ENCODE data around the gene SUSD4.

SUSD4 gene

DNA sequence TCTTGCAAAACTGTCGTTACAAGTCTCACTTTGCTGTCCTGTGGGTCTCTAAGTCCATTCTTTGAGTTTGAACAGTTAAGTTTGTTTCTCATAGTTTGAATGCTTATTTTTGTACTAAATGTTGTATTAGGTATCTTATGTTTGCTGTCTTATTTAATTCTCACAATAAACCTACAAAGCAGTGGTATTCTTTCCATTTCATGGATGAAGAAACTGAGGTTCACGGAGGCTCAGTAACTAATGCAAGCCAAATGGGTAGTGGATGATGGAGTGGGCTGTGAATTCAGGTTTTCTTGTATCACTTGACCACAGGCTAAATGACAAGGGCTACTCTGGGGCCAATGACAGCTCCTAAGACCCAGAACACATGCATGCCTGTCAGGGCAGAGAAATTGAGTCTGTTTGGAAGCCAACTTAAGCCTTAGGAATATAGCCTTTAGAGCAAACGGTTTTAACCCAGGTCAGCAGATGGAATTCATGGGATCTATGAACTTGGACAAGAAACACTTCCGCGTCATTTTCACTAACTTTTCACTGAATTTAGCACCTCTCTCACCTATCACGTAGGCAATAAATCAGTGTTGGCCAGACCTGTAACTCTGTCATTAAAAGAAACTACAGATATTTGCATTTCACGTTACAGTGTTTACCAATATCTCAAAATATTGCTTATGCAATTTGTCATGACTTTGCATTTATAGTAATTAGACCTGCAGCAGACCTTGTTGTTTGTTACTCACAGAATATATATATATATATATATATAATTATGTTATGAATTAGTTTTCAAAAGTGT lies 153.8 kb downstream of the SUSD4 start:
- DNase-seq (ENCODE audit: low spot score): no peak

DNA sequence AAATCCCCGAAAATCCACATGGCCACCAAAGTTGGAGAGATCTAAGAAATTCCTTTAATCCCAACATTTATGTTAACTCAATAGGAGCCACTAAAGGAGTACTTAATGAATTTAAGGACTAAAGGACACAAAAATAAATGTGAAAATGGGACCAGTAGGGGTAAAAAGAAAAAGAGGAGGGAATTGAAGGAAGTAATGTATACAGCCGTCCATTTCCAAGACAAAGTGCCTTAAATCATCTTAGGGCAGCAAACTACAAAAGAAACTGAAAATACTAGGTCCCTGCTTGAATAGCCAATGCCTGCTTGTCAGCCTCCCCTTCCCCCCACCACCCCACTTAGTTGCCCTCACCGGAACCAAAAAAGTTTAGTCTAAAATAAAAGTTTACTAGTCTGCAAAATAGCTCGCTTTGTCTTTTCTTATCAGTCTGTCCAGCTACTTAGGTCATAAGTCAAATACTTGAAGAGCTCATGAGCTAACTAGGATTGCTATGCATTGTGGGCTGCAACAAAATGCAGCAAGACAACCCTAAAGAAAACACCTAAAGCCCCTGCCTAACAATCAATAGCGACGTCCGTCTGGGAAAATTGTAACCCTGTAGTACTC lies 154.6 kb downstream of the SUSD4 start:
- no peak for DNase-seq (ENCODE audit: low spot score)

DNA sequence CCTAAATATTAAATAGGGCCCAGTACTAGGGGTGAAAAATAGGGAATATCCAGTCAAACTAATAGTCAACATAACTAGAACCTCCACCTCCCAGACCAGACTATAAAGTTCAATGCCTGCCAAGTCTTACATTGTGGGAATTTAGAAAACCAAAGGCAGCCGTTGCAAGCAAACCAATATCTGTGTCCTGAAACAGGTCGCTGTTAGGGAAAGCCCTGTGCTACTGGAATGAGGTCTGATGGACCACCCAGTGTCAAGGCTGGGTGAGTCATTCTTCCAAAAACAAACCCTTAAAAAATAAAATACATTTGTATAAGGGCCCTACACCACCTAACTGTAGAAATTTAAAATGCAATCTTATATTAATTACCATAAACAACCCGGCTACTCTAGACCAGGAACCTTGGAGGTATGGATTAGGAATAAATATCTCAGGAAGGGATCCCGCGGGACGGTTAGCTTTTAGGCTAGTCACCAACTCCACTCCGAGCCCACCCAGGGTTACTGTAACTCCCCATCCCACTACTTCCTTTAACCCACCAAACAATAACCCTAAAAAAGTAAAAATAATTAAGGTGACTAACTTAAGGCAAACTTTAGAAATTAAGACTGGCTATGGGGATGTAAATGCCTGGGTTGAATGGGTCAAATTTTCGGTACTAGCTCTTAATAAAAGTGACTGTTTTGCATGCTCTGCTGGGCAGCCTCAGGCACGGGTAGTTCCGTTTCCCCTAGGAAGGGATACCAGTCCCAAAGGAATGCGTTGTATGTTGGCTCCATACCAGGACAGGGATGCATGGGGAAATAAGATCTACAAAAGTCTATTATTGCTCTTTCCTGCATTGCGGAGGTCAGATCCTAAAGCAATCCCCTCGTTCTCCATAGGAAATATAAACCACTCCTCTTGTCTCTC lies 155.6 kb downstream of the SUSD4 start:
- DNase-seq (ENCODE audit: low spot score): no peak

DNA sequence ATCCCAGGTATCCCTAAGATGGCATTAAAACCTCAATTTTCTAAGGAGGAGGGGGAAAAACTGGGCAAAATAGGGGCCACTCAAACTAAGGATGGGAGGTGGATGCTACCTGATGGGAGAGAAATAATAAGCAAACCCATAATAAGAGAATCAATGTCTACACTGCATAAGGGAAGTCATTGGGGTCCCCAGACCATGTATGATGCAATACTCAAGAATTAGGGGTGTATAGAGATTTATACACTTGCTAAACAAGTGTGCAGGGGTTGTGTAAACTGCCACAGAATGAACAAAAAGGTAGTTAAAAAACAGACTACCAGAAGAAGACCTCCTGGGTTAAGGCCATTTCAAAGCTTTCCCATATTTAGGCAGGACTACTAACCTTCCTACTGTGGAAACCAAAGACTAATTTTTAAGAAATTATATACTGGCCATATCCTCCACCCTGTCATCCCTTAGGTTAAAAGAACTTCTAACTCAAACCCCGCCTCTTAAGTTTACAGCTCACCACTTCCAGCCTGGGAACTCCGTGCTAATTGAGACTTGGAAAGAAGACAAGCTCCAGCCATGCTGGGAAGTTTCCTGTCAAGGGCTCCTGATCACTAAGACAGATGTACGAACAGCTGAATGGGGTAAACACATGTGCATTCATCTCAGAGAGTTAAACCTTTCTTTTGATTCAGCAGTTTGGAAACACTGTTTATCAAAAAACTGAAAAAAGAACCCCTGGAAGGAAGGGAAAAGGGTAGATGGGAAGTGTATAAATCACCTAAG lies 156.5 kb downstream of the SUSD4 start:
- no peak for DNase-seq (ENCODE audit: low spot score)

DNA sequence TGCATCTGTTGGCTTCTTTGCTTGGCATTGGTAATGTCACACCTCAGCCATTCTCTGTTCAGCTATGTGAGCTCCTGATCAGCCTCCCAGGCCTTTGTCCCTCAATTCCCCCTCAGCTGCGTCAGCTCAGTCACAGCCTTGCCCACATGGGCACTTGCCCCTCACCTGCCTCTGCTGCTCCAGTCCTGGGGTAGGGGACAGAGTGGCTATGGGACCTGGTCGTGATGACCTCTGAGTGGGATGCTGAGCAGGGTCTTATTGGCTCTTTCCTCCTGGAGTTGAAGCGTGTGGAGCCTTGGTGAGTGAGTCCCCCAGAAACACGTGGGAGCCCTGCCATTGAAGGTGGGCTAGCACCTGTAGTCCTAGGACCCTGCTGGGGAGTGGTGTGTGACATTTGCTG lies 159.6 kb downstream of the SUSD4 start:
- DNase-seq (ENCODE audit: low spot score): no peak

DNA sequence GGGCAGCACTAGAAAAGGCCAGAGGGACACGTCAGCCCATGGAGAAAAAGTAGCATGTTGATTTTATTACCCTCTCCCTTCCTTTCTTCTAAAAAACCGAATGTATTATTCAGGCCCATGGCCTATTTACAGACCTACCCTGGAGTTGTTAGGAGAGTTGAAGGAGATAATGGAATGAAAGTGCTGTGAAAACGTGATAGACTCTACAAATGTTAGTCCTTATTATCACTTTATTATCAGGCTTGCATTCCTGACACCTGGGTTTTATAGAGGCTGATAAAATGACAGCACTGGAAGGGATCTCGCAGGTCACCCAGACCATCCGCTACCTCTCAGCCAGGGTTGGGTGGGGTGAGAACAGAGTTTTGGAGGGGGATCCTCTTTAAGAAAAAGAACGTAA lies 160.3 kb downstream of the SUSD4 start:
- no peak for DNase-seq (ENCODE audit: low spot score)

DNA sequence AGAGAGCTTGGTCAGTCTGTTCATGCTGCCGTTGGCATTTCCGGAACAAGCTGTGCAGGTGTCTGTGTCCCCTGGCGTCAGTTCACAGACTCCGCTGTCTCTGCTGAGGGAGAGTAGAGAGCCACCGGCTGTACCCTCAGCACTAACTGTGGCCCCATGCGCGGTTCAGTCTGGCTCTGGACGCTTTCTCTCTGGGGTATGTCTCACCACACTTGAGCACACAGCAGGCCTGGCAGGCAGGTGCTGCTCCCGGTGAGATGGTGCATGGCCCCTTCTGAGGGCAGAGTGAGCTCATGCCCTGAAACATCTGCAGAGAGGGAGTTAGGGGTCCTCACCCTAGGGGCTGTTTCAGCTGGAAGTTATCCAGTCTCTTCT lies 161.0 kb downstream of the SUSD4 start:
- DNase-seq (ENCODE audit: low spot score): no peak

DNA sequence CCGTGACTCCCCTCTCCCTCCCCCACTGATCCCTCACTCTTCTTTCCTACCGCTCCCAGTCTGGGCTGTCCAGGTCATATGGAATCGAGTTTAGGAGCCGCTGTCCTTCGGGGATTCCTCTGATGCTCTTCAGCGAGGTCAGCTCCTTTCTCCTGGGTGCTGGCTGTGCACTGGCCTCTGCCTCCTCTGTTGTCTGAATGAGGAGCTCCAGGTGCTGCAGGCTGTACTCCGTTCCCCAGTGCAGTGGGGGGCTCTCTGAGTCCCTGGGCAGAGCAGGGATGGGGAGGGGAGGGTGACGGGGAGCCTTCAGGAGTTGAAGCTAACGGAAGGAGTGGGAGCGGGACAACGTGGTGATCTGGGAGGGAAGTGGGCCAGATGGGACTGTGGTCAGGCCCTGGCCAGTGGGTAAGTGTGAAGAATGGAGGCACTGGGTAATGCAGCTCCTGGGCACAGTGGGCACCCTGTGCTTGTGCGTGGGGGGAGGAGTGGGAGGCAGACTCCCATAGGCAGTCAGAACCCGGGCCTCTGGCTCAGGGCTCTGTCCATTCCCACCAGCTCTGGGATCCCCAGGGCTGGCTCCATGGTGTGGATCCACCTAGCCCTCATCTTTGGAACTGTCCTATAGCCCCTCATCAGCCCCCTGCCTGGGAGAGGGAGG lies 161.5 kb downstream of the SUSD4 start:
- DNase-seq (ENCODE audit: low spot score): no peak

DNA sequence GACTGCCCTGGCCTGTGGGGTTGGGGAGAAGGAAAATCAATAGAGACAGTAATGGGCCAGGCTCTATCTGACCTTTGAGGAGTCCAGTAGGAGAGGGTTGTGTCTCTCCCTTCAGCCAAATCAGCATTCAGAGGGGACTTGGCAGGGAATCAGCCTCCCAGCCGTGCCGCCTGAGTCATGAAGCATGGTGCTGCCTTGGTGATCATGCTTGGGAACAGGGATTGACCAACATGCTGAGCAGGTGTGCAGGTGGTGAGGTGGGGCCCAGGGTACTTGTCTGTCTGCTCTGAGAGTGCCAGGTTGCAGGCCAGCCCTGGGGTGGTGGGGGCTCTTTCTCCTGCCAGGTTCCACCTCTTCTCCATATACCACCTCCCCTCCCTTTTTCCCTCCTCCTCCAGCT lies 162.0 kb downstream of the SUSD4 start:
- DNase-seq (ENCODE audit: low spot score): no peak

DNA sequence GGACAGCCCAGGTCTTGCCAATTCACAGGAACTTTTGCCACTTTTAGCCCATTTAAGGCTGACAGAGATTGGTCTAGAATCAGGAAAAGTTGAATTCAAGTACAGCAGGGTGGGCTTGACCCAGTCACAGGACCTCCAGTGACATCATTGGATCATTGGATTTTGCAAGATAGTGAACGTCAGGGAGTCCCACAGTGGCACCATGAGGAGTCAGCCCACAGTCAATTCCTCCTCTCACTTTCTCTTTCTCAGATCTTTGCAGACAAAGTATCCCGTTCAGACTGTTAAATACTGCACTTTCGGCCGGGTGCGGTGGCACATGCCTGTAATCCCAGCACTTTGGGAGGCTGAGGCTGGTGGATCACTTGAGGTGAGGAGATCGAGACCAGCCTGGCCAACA lies 163.1 kb downstream of the SUSD4 start:
- no peak for DNase-seq (ENCODE audit: low spot score)

DNA sequence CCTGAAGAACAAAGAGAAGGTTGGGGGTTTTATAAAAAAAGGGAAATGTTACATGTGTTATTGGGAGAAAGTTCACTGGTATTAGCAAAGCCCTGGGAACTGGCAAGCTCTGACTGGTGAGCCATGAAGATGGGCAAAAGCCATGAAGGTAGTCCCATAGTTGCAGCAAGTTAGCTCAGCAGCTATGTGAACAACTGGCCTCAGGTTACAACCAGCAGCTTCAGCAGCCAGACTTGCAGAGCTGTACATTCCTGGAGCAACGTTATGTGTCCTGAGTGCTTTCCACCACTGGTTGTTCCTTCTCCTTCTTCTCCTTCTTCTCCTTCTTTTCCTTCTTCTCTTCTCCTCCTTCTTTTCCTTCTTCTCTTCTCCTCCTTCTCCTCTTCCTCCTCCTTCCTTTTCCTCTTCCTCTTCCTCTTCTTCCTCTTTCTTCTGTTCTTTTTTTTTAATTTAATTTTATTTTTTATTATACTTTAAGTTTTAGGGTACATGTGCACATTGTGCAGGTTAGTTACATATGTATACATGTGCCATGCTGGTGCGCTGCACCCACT lies 164.8 kb downstream of the SUSD4 start:
- no peak for DNase-seq (ENCODE audit: low spot score)

DNA sequence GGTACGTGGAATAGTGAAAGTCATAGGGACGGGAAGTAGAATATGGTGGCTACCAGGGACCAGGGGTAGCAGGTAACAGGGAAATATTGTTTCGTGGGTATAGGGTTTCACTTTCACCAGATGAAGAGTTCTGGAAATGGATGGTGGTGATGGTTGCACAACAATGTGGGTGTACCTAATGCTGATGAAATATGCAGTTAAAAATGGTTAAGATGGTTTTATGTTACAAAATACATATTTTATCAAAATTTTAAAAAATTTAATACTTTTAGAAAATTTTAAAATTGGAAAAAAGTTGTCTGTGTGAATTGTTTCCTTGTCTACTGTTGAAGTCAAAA lies 165.4 kb downstream of the SUSD4 start:
- no peak for DNase-seq (ENCODE audit: low spot score)

DNA sequence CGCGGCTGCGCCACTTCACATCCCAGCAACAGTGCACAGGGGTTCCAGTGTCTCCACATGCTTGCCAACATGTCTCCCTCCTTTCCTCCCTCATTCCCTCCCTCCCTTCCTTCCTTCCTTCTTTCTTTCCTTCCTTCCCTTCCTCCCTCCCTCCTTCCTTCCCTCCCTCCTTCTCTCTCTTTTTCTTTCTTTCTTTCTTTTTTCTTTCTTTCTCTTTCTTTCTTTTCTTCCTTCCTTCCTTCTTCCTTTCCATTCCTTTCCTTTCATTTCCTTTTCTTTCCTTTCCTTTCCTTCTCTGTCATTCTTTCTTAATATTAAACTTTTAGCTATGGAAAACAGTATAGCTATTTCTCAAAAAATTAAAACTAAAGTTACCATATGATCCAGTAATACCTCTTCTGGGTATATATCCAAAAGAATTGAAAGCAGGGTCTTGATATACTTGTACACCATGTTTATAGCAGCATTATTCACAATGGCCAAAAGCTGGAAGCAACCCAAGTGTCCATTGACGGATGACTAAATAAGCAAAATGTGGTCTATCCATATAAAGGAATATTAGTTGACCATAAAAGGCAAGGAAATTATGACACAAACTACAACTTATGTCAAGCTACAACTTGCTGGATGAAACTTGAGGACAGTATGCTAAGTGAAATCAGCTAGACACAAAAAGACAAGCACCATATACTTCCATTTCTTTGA lies 165.9 kb downstream of the SUSD4 start:
- DNase-seq (ENCODE audit: low spot score): no peak

DNA sequence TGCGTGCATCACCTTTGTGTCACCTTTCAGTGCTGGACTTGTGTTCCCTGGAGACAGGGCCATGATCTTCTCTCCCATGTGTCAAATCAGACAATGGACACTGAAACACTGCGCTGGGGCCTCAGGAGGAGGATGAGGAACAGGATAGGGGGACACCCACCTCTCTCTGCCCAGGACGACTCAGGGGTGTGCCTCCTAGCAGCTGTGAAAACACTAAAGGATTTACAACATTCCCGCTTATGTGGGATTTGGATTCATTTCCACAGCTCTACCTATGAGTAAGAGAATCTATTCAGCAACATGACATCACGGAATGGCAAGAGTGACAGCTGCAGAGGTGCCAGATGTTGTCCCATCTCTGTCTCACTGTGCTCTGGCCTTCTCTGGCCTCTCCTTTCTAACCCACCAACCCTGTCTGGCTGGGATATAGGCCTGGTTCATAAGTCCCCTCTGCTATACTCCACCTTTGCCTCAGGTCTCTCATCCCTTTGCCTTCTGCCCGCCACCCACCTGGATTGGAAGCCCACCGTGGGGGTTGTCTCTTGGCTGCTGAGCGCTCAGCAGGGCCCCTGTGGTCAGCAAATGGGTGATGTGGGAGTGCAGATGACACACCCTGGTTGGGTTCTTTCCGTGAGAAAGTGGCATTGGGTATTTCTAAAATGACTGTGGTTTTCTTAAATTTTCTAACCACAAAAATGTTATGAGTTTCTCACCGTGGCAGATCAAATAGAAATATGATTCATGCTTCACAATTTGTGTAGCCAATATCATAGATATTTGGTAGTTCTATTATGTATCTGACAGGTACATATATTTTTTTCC lies 173.9 kb downstream of the SUSD4 start:
- DNase-seq (ENCODE audit: low spot score): peak; percentile 42

DNA sequence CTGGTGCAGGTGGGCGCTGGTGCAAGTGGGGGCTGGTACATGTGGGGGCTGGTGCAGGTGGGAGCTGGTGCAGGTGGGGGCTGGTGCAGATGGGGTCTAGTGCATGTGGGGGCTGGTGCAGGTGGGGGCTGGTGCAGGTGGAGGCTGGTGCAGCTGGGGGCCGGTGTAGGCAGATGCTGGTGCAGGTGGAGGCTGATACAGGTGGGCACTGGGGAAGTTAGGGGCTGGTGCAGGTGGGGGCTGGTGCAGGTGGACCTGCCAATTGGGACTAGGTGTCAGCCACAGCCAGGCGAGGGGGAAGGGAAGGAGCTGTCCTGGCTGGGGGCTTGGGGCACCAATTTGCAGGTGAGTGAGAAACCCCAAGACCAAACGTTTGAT lies 174.5 kb downstream of the SUSD4 start:
- no peak for DNase-seq (ENCODE audit: low spot score)

DNA sequence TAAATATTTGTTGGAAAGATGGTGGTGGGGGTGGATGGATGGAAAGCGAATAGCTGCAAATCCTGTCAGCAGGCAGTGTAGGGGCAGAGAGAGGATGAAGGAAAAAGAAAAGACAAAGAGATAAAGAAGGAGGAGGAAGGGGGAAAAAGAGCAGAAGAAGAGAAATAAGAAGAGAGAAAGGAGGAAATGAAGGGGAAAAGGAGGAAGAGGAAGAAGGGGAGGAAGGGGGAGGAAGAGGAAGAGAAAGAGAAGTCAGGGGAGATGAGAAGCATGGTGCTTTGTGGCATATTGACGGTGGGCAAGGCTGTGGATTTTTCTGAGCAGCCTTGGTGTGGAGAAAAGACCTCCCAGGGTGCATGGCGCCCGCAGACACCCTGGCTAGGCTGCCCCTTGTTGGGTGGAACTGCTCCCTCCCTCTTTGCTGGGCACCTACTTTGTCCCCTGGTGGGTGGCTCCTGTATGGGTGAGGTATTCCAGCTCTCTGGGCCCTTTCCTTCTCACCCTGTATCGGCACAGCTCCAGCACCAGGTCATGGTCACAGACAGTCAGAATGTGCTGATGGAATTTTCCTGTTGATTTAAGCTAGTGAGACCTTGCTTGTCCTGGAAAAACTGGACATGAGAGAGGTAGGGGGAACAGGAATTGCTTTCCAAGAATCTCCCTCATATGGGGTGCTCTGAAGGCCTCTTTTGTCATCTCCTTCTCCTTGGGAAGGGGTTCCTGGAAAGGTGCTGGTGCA lies 175.2 kb downstream of the SUSD4 start:
- DNase-seq (ENCODE audit: low spot score): no peak

DNA sequence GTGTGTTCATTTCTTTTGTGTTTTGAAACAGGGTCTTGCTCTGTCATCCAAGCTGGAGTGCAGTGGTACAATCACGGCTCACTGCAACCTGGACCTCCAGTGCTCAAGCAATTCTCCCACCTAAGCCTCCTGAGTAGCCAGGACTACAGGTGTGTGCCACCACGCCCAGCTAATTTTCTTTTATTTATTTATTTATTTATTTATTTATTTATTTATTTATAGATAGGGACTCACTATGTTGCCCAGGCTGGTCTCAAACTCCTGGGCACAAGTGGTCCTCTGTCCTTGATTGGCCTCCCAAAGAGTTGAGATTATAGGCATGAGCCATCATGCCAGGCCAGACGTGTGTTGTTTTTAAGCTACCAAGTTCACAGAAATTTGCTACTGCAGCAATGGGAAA lies 177.2 kb downstream of the SUSD4 start:
- no peak for DNase-seq (ENCODE audit: low spot score)

DNA sequence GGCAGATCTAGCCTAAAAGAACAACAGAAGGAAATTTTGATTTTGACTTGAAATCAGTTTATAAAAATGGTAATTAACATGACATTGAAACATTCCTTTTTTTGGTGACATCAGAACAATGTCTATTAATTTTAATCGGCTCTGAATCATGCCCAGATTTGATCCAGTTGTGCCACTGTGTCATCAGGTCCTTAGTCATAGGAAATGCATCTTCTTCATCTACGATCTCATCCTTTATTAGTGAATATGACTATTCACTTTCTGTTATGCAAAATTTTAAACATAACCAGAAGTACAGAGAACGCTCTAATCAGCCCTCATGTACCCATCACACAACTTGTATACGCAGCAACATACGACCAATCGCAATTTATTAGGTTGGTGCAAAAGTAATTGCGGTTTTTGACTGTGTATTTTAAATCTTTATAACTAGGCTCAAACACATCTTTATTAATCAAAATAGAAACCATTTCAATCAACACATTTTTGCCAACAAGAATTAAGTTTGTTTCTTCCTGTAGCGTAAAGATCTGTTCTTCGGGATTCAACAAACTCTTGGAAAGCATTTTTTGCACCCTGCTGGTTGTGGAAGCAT lies 180.6 kb downstream of the SUSD4 start:
- DNase-seq (ENCODE audit: low spot score): no peak
